Endodermal cell (in vitro differentiated cells): ENCODE results near the gene ZBTB20. TPM values are rescaled to one million over a fixed set of nuclear protein-coding genes. Genes with fewer than 3 reads are reported as not detected.

Experiments
- DNase-seq: peaks from one replicate; pipeline ENCODE4 v3.0.0-alpha.2; 2017
- H3K27ac ChIP-seq: 2 replicates; pipeline ENCODE4 v1.5.1; 2013; ENCODE audit warnings: mild to moderate bottlenecking, low read depth, low read length, moderate library complexity
- H3K27me3 ChIP-seq: 2 replicates; pipeline ENCODE4 v1.6.1; 2013; ENCODE audit warnings: mild to moderate bottlenecking, low read length, moderate library complexity; ENCODE audit not compliant: insufficient read depth, control insufficient read depth, poor library complexity, severe bottlenecking
- H3K36me3 ChIP-seq: 2 replicates; pipeline ENCODE4 v1.7.0; 2013; ENCODE audit warnings: mild to moderate bottlenecking, low read length, moderate library complexity; ENCODE audit not compliant: control insufficient read depth, insufficient read depth
- H3K4me1 ChIP-seq: one replicate; pipeline ENCODE4 v1.7.0; 2013; ENCODE audit warnings: low read length; ENCODE audit not compliant: control insufficient read depth, insufficient read depth
- H3K4me3 ChIP-seq: 2 replicates; pipeline ENCODE4 v1.5.1; 2013; ENCODE audit warnings: mild to moderate bottlenecking, low read length, moderate library complexity
- H3K9ac ChIP-seq: 2 replicates; pipeline ENCODE4 v1.6.1; 2013; ENCODE audit warnings: mild to moderate bottlenecking, low read length, moderate library complexity; ENCODE audit not compliant: poor library complexity, severe bottlenecking; ENCODE audit errors: extremely low read depth
- H3K9me3 ChIP-seq: 2 replicates; pipeline ENCODE4 v1.6.1; 2013; ENCODE audit warnings: mild to moderate bottlenecking, low read length, moderate library complexity; ENCODE audit not compliant: control insufficient read depth
- H3K27ac Mint-ChIP-seq: 2 replicates; pipeline ENCODE4 v1.8.0; 2020; ENCODE audit warnings: mixed read lengths
- H3K27me3 Mint-ChIP-seq: 2 replicates; pipeline ENCODE4 v1.8.0; 2021; ENCODE audit warnings: mild to moderate bottlenecking, mixed read lengths; ENCODE audit not compliant: insufficient read depth
- H3K36me3 Mint-ChIP-seq: 2 replicates; pipeline ENCODE4 v1.8.0; 2020; ENCODE audit warnings: low read depth, mixed read lengths
- H3K4me1 Mint-ChIP-seq: 2 replicates; pipeline ENCODE4 v1.8.0; 2020; ENCODE audit warnings: mixed read lengths
- H3K4me3 Mint-ChIP-seq: 2 replicates; pipeline ENCODE4 v1.8.0; 2020; ENCODE audit warnings: mild to moderate bottlenecking, moderate library complexity, mixed read lengths
- H3K9me3 Mint-ChIP-seq: 2 replicates; pipeline ENCODE4 v1.8.0; 2020; ENCODE audit warnings: mild to moderate bottlenecking, mixed read lengths
- WGBS, 2 experiments: methylation state at CpG; one replicate each; pipeline versions ENCODE4 v1.1.5 to v1.1.7; 2013; ENCODE audit warnings: missing lambda C conversion rate in 2 of 2, mixed read lengths in 1 of 2; ENCODE audit not compliant: insufficient coverage in 1 of 2, insufficient read length in 1 of 2; 5-methylcytosine and 5-hydroxymethylcytosine counted together
- total RNA-seq, 2 donors: library from RNA; stranded (reverse); fragmentation: NEBNext Ultra II Directional in 1 of 2; extraction: Animal tissue kit (Norgen Biotek cat#: 25700) in 1 of 2; gene quantifications; 2 replicates in 1 of 2; 3 replicates in 1 of 2; pipeline ENCODE4 v1.2.1, GENCODE V29; 2021
- TF ChIP-seq, protein P1 (sequence below): fragments of 200-600 bp; sonication (generic); conservative IDR thresholded peaks from 2 replicates; pipeline ENCODE4 v1.5.0; 2021; ENCODE audit warnings: antibody characterized with exemption, mild to moderate bottlenecking

The ZBTB20 gene
- total RNA-seq, 2 donors from 2014 or later: 1.6 to 2.9 TPM

- peaks cover 9% of the 10 kb centered on the region for H3K4me1 Mint-ChIP-seq
- H3K9me3 Mint-ChIP-seq: no peaks in the 10 kb centered on the region
- Histone ChIP-seq H3K9ac (no peak overlapping the region), H3K36me3 (no peaks in the 10 kb centered on the region), H3K9me3 (no peaks in the 10 kb centered on the region), H3K4me3 (no peak overlapping the region), H3K4me1 (peaks cover 4% of the 10 kb centered on the region), H3K27me3 (no peaks in the 10 kb centered on the region), H3K27ac (peak overlapping the region; percentile 69)
- no peak overlapping the region for H3K27ac Mint-ChIP-seq
- no peak for DNase-seq
- H3K36me3 Mint-ChIP-seq: no peaks in the 10 kb centered on the region
- WGBS, 2 experiments: 83% methylated on average over 2 of the region's 2 CpGs; no CpG with 5 or more reads in 1 of the 2 experiments
- no peaks in the 10 kb centered on the region for H3K27me3 Mint-ChIP-seq
- TF ChIP-seq, protein P1, sequence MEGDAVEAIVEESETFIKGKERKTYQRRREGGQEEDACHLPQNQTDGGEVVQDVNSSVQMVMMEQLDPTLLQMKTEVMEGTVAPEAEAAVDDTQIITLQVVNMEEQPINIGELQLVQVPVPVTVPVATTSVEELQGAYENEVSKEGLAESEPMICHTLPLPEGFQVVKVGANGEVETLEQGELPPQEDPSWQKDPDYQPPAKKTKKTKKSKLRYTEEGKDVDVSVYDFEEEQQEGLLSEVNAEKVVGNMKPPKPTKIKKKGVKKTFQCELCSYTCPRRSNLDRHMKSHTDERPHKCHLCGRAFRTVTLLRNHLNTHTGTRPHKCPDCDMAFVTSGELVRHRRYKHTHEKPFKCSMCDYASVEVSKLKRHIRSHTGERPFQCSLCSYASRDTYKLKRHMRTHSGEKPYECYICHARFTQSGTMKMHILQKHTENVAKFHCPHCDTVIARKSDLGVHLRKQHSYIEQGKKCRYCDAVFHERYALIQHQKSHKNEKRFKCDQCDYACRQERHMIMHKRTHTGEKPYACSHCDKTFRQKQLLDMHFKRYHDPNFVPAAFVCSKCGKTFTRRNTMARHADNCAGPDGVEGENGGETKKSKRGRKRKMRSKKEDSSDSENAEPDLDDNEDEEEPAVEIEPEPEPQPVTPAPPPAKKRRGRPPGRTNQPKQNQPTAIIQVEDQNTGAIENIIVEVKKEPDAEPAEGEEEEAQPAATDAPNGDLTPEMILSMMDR: no peak
- H3K4me3 Mint-ChIP-seq: no peak overlapping the region
These were observed 269.5 kb downstream of the ZBTB20 start for GRCh38 chr3:114877378-114878113.

DNA sequence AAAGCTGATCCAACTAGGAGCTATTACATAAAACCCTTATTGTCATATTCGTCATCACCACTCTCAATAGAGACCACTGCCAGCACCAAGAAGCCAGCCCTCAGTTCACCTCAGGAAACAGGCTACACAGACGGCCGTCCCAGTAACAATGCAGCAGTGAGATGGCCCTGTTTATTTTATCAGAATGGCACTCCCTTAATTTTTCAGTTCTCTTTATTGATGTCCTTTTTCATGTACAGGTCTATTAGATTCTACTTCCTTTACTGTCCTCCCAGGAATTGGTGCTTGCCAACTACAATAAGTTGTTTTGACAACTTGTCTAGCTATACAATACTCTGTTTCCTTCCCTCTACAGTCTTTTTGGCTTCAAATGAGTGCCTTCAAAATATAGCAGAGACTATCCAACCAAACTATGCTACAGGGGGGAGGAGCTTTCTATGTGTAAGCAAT, 272.5 kb downstream of the ZBTB20 start:
- Mint-ChIP-seq H3K27ac (no peak overlapping the region), H3K9me3 (no peaks in the 10 kb centered on the region), H3K4me3 (no peak overlapping the region), H3K36me3 (no peaks in the 10 kb centered on the region), H3K27me3 (no peaks in the 10 kb centered on the region), H3K4me1 (peaks cover 8% of the 10 kb centered on the region)
- TF ChIP-seq, protein P1: no peak
- Histone ChIP-seq H3K4me3 (no peak overlapping the region), H3K27ac (no peak overlapping the region), H3K9me3 (no peaks in the 10 kb centered on the region), H3K4me1 (peaks cover 4% of the 10 kb centered on the region), H3K9ac (no peak overlapping the region), H3K36me3 (no peaks in the 10 kb centered on the region), H3K27me3 (no peaks in the 10 kb centered on the region)
- DNase-seq: no peak
- 87 to 100% methylated on average over 1 to 3 of the region's 3 CpGs for WGBS, 2 experiments

DNA sequence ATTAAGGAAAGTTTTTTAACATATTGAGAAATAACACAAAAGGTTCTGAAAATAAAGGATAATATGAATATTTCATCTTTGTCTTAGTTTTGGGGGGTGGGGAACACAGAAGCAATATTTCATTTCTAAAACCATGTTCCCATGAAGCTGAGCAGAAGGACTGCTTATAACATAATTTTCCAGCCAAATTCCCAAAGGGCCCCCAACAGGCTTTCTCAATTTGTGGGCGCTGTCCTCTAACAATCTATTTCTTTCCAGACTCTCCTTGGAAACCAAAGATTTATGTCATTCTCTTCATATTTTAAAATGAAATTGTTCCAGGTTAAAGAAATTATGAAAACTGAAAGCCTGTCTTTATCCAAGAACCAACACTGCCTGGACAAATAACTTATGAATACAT, 273.5 kb downstream of the ZBTB20 start:
- no peak overlapping the region for H3K27ac ChIP-seq
- Mint-ChIP-seq H3K27me3 (no peaks in the 10 kb centered on the region), H3K4me1 (peaks cover 6% of the 10 kb centered on the region), H3K4me3 (no peak overlapping the region), H3K27ac (no peak overlapping the region), H3K9me3 (no peaks in the 10 kb centered on the region), H3K36me3 (no peaks in the 10 kb centered on the region)
- H3K4me1 ChIP-seq: peaks cover 4% of the 10 kb centered on the region
- H3K36me3 ChIP-seq: no peaks in the 10 kb centered on the region
- H3K9ac ChIP-seq: no peak overlapping the region
- no peak overlapping the region for H3K4me3 ChIP-seq
- DNase-seq: no peak
- no peaks in the 10 kb centered on the region for H3K27me3 ChIP-seq
- TF ChIP-seq, protein P1: no peak
- H3K9me3 ChIP-seq: no peaks in the 10 kb centered on the region
- WGBS, 2 experiments: 100% methylated on average over 1 of the region's 1 CpG; no CpG with 5 or more reads in 1 of the 2 experiments
